ENCODE results near the gene AXL. TPM values are rescaled to one million over a fixed set of nuclear protein-coding genes. Genes with fewer than 3 reads are reported as not detected.

AXL gene
- total and polyA plus RNA-seq, 9 of the 15 experiments (the other 6 are each of a cell fraction or from before 2014, with no cell fraction given) = 0.80 to 6.6 (median 1.6) TPM

DNA sequence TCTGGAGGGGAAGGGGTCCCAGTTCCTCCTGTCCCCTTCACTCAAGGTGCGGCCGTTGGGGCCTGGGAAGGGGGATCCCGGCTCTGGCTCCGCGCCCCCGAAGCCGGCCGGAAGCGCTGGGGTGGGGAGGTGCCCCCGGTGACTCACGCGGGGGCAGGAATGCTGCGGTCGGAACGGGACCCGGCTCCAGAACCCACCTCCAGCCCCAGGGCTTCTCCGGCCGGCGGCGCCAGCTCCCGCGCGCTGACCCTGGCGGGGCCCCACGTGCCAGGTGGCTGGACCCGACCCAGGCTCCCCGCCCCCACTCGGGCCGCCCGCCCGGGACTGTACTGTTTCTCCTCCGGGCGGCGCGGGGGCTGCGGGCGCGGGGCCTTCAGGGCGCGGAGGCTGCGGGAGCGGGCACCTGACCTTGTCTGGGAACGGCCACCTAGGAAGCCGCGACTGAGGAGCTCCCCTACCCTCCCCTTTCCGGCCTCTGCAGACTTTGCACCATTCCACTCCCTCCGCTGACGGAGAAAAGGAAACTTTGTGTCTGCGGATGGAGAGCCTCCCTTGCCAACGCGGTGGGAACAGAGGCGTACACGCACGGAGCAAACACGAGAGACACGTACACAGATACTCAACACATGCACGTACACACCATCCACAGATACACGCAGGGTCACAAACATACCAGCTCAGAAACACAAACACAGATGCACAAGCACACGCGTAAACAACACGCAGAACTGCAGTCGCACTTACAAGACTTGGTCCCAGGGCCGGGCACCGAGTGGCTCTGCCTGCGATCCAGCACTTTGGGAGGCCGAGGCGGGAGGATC, 7.2 kb downstream of the AXL start (continued):
- TF ChIP-seq, protein P1, sequence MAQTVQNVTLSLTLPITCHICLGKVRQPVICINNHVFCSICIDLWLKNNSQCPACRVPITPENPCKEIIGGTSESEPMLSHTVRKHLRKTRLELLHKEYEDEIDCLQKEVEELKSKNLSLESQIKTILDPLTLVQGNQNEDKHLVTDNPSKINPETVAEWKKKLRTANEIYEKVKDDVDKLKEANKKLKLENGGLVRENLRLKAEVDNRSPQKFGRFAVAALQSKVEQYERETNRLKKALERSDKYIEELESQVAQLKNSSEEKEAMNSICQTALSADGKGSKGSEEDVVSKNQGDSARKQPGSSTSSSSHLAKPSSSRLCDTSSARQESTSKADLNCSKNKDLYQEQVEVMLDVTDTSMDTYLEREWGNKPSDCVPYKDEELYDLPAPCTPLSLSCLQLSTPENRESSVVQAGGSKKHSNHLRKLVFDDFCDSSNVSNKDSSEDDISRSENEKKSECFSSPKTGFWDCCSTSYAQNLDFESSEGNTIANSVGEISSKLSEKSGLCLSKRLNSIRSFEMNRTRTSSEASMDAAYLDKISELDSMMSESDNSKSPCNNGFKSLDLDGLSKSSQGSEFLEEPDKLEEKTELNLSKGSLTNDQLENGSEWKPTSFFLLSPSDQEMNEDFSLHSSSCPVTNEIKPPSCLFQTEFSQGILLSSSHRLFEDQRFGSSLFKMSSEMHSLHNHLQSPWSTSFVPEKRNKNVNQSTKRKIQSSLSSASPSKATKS (CRISPR knock-in tag; IDR thresholded peaks at IDR 0.05) = no peak
- TF ChIP-seq, protein P2, sequence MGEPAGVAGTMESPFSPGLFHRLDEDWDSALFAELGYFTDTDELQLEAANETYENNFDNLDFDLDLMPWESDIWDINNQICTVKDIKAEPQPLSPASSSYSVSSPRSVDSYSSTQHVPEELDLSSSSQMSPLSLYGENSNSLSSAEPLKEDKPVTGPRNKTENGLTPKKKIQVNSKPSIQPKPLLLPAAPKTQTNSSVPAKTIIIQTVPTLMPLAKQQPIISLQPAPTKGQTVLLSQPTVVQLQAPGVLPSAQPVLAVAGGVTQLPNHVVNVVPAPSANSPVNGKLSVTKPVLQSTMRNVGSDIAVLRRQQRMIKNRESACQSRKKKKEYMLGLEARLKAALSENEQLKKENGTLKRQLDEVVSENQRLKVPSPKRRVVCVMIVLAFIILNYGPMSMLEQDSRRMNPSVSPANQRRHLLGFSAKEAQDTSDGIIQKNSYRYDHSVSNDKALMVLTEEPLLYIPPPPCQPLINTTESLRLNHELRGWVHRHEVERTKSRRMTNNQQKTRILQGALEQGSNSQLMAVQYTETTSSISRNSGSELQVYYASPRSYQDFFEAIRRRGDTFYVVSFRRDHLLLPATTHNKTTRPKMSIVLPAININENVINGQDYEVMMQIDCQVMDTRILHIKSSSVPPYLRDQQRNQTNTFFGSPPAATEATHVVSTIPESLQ (CRISPR knock-in tag; IDR thresholded peaks at IDR 0.05) = peak; percentile 68; the same call in 1 of the 2 replicates
- no peak for TF ChIP-seq ZFPM2 (CRISPR knock-in tag; IDR thresholded peaks at IDR 0.05)
- no peak for TF ChIP-seq ARHGAP35 (IDR thresholded peaks at IDR 0.05; ENCODE audit: partially characterized antibody)
- no peak for TF ChIP-seq PHB2 (IDR thresholded peaks at IDR 0.05; ENCODE audit: low read depth)
- TF ChIP-seq GATAD2B (IDR thresholded peaks at IDR 0.05; ENCODE audit: borderline replicate concordance) = no peak
- TF ChIP-seq, protein P3, sequence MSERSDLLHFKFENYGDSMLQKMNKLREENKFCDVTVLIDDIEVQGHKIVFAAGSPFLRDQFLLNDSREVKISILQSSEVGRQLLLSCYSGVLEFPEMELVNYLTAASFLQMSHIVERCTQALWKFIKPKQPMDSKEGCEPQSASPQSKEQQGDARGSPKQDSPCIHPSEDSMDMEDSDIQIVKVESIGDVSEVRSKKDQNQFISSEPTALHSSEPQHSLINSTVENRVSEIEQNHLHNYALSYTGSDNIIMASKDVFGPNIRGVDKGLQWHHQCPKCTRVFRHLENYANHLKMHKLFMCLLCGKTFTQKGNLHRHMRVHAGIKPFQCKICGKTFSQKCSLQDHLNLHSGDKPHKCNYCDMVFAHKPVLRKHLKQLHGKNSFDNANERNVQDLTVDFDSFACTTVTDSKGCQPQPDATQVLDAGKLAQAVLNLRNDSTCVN (CRISPR knock-in tag; IDR thresholded peaks at IDR 0.05) = no peak
- TF ChIP-seq, protein P4, sequence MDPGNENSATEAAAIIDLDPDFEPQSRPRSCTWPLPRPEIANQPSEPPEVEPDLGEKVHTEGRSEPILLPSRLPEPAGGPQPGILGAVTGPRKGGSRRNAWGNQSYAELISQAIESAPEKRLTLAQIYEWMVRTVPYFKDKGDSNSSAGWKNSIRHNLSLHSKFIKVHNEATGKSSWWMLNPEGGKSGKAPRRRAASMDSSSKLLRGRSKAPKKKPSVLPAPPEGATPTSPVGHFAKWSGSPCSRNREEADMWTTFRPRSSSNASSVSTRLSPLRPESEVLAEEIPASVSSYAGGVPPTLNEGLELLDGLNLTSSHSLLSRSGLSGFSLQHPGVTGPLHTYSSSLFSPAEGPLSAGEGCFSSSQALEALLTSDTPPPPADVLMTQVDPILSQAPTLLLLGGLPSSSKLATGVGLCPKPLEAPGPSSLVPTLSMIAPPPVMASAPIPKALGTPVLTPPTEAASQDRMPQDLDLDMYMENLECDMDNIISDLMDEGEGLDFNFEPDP (CRISPR knock-in tag; IDR thresholded peaks at IDR 0.05) = no peak
- TF ChIP-seq ZNF561 (CRISPR knock-in tag; conservative IDR thresholded peaks at IDR 0.05) = no peak
- peak; percentile 77; the same call in 1 of the 2 replicates for TF ChIP-seq RB1 (IDR thresholded peaks at IDR 0.05; ENCODE audit: low read depth)
- TF ChIP-seq BDP1 (IDR thresholded peaks at IDR 0.05; ENCODE audit: insufficient read depth, insufficient read length) = no peak
- no peak for TF ChIP-seq EZH2 (IDR thresholded peaks at IDR 0.05; ENCODE audit: borderline replicate concordance, low read depth, low read length)
- no peak for TF ChIP-seq SIN3B (IDR thresholded peaks at IDR 0.05; ENCODE audit: low read depth)
- TF ChIP-seq TEAD1 (CRISPR knock-in tag; IDR thresholded peaks at IDR 0.05) = peak in 1 of 2 experiments; percentile 92; a peak in 2 of 4 replicates
- TF ChIP-seq CTBP1 (IDR thresholded peaks at IDR 0.05; ENCODE audit: borderline replicate concordance) = 0 out of 2 replicates have a peak, but pooled peaks have one; percentile 52
- TF ChIP-seq CHCHD3 (CRISPR knock-in tag; IDR thresholded peaks at IDR 0.05) = no peak
- no peak for TF ChIP-seq NR2F6 (CRISPR knock-in tag; IDR thresholded peaks at IDR 0.05)
- TF ChIP-seq, protein P5, sequence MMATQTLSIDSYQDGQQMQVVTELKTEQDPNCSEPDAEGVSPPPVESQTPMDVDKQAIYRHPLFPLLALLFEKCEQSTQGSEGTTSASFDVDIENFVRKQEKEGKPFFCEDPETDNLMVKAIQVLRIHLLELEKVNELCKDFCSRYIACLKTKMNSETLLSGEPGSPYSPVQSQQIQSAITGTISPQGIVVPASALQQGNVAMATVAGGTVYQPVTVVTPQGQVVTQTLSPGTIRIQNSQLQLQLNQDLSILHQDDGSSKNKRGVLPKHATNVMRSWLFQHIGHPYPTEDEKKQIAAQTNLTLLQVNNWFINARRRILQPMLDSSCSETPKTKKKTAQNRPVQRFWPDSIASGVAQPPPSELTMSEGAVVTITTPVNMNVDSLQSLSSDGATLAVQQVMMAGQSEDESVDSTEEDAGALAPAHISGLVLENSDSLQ (IDR thresholded peaks at IDR 0.05) = no peak
